ENCODE measurements around the gene MEGF9. TPM values are rescaled to one million over a fixed set of nuclear protein-coding genes. Genes with fewer than 3 reads are reported as not detected.

Gene MEGF9
- polyA plus RNA-seq, 1 donor (not counting 4 experiments of a cell fraction or from before 2014, with no cell fraction given): 11.2 TPM

DNA sequence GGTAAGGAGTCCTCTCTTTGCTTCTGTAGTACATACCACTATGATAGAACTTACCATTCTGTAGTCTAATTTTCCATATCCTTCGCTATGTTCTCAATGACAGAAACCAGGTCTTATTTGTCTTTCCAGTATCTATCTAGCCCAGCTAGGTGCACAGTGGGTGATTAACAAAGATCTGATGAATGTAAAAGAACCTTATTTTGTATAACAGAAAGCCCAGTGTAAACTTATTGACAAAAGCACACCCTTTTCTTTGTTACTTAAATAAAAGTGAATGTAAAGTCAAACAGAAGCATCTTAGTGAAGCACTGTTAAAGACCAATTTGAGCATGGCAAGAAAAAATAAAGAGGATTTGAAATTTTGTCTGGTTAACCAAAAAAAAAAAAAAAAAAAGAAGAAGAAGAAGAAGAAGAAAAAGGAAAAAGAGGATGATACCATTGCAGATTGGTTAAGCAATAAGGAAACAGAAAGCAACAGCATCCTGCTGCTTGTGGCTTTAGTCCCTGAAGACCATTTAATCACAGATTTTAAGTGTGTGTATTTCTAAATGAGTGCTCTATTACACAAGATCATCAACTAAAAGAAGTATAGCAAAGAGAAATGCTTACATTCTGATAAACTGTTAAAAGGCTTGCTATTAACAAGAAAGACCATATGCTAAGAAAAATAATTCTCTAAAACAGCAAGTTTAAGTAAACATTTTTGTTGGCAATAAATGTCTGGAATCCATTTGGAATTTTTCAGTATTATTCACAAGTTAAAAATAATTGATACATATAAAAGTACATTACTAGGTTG lies 21.2 kb downstream of the MEGF9 start:
- H3K9me3 ChIP-seq (ENCODE audit: control insufficient read depth, low read depth, low read length): no peaks in the 10 kb centered on the region
- H3K9me1 ChIP-seq (ENCODE audit: control insufficient read depth, extremely low read depth, insufficient read depth, low read length): no peaks in the 10 kb centered on the region
- no peaks in the 10 kb centered on the region for H3K27me3 ChIP-seq (ENCODE audit: control insufficient read depth, extremely low read depth, insufficient read depth, low read length)
- dilution Hi-C loops (cut with MboI; ENCODE audit: extremely low pct_ligation_motif_present, low sequenced_read_pairs): no loop called here
- no peaks in the 10 kb centered on the region for H4K20me1 ChIP-seq (ENCODE audit: control insufficient read depth, extremely low read depth, insufficient read depth, low read length)
- DNase-seq (ENCODE audit: low read depth, low spot score): no peak
- FAIRE-seq: no peak
- no peak overlapping the region for H3K27ac ChIP-seq (ENCODE audit: control insufficient read depth, insufficient read depth, low read length)
- H3K4me1 ChIP-seq (ENCODE audit: control insufficient read depth, extremely low read depth, insufficient read depth, low read length): peaks cover 4% of the 10 kb centered on the region
- no peak overlapping the region for H2AFZ ChIP-seq (ENCODE audit: control insufficient read depth, low read length)
- H3K4me2 ChIP-seq (ENCODE audit: control insufficient read depth, extremely low read depth, insufficient read depth, low read depth, low read length): no peak overlapping the region
- TF ChIP-seq, protein P1, sequence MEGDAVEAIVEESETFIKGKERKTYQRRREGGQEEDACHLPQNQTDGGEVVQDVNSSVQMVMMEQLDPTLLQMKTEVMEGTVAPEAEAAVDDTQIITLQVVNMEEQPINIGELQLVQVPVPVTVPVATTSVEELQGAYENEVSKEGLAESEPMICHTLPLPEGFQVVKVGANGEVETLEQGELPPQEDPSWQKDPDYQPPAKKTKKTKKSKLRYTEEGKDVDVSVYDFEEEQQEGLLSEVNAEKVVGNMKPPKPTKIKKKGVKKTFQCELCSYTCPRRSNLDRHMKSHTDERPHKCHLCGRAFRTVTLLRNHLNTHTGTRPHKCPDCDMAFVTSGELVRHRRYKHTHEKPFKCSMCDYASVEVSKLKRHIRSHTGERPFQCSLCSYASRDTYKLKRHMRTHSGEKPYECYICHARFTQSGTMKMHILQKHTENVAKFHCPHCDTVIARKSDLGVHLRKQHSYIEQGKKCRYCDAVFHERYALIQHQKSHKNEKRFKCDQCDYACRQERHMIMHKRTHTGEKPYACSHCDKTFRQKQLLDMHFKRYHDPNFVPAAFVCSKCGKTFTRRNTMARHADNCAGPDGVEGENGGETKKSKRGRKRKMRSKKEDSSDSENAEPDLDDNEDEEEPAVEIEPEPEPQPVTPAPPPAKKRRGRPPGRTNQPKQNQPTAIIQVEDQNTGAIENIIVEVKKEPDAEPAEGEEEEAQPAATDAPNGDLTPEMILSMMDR (optimal IDR thresholded peaks at IDR 0.05 in 1 of 3, IDR thresholded peaks at IDR 0.05 in 1 of 3, conservative IDR thresholded peaks at IDR 0.05 in 1 of 3; ENCODE audit: extremely low read depth in 1 of 3, insufficient read depth in 2 of 3, low read length in 3 of 3): no peak
- no peaks in the 10 kb centered on the region for H3K36me3 ChIP-seq (ENCODE audit: control insufficient read depth in 2 of 2, extremely low read depth in 1 of 2, insufficient read depth in 2 of 2, low read length in 2 of 2)
- no peak overlapping the region for H3K4me3 ChIP-seq (ENCODE audit: control insufficient read depth in 2 of 3, extremely low read depth in 1 of 3, insufficient read depth in 2 of 3, low read depth in 1 of 3, low read length in 3 of 3)
- H3K9ac ChIP-seq (ENCODE audit: control insufficient read depth, extremely low read depth, insufficient read depth, low read length): no peak overlapping the region
- peaks cover 2% of the 10 kb centered on the region for H3K79me2 ChIP-seq (ENCODE audit: control insufficient read depth, insufficient read depth, low read length)

- H3K9ac ChIP-seq (ENCODE audit: control insufficient read depth, extremely low read depth, insufficient read depth, low read length): no peak overlapping the region
- dilution Hi-C loops (cut with MboI; ENCODE audit: extremely low pct_ligation_motif_present, low sequenced_read_pairs): no loop called here
- no peak for TF ChIP-seq EZH2 (IDR thresholded peaks at IDR 0.05; ENCODE audit: low read length)
- TF ChIP-seq, protein P1 (optimal IDR thresholded peaks at IDR 0.05 in 1 of 3, IDR thresholded peaks at IDR 0.05 in 1 of 3, conservative IDR thresholded peaks at IDR 0.05 in 1 of 3; ENCODE audit: extremely low read depth in 1 of 3, insufficient read depth in 2 of 3, low read length in 3 of 3): no peak
- no peak overlapping the region for H2AFZ ChIP-seq (ENCODE audit: control insufficient read depth, low read length)
- H3K4me3 ChIP-seq (ENCODE audit: control insufficient read depth in 2 of 3, extremely low read depth in 1 of 3, insufficient read depth in 2 of 3, low read depth in 1 of 3, low read length in 3 of 3): no peak overlapping the region
- no peaks in the 10 kb centered on the region for H3K79me2 ChIP-seq (ENCODE audit: control insufficient read depth, insufficient read depth, low read length)
- H3K9me3 ChIP-seq (ENCODE audit: control insufficient read depth, low read depth, low read length): no peaks in the 10 kb centered on the region
- DNase-seq (ENCODE audit: low read depth, low spot score) (no peak), FAIRE-seq (no peak)
- H3K27ac ChIP-seq (ENCODE audit: control insufficient read depth, insufficient read depth, low read length): no peak overlapping the region
- H3K4me2 ChIP-seq (ENCODE audit: control insufficient read depth, extremely low read depth, insufficient read depth, low read depth, low read length): no peak overlapping the region
- H3K9me1 ChIP-seq (ENCODE audit: control insufficient read depth, extremely low read depth, insufficient read depth, low read length): no peaks in the 10 kb centered on the region
- H3K27me3 ChIP-seq (ENCODE audit: control insufficient read depth, extremely low read depth, insufficient read depth, low read length): no peaks in the 10 kb centered on the region
- no peaks in the 10 kb centered on the region for H3K36me3 ChIP-seq (ENCODE audit: control insufficient read depth in 2 of 2, extremely low read depth in 1 of 2, insufficient read depth in 2 of 2, low read length in 2 of 2)
- no peaks in the 10 kb centered on the region for H4K20me1 ChIP-seq (ENCODE audit: control insufficient read depth, extremely low read depth, insufficient read depth, low read length)
- no peaks in the 10 kb centered on the region for H3K4me1 ChIP-seq (ENCODE audit: control insufficient read depth, extremely low read depth, insufficient read depth, low read length)
Observed at GRCh38 chr9:120690372-120690771, 23.9 kb downstream of the MEGF9 start.

Data from keratinocyte (primary cell).